ENCODE data around the gene MTIF2. TPM values are rescaled to one million over a fixed set of nuclear protein-coding genes. Genes with fewer than 3 reads are reported as not detected.
"Not testable (repeated sequence)": the region's sequence is repeated elsewhere in the genome, so short reads cannot be mapped to it uniquely, and the experiment has no call there.

The MTIF2 gene
- total RNA-seq, 1 donor from 2014 or later, result 22.9 TPM

DNA sequence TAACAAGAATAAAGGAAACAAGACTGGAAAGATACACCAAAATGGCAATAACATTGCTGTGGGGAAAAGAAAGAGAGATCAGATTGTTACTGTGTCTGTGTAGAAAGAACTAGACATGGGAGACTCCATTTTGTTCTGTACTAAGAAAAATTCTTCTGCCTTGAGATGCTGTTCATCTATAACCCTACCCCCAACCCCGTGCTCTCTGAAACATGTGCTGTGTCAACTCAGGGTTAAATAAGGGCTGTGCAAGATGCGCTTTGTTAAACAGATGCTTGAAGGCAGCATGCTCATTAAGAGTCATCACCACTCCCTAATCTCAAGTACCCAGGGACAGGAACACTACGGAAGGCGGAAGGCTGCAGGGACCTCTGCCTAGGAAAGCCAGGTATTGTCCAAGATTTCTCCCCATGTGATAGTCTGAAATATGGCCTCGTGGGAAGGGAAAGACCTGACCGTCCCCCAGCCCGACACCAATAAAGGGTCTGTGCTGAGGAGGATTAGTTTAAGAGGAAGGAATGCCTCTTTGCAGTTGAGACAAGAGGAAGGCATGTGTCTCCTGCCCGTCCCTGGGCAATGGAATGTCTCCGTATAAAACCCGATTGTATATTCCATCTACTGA is 10.3 kb upstream of the MTIF2 start:
- H3K27ac Mint-ChIP-seq (ENCODE audit: unreplicated experiment), result peak overlapping the region; percentile 15
- peak overlapping the region; percentile 2 for H3K4me3 Mint-ChIP-seq (ENCODE audit: unreplicated experiment)
- H3K9me3 Mint-ChIP-seq (ENCODE audit: unreplicated experiment); H3K27me3 Mint-ChIP-seq (ENCODE audit: unreplicated experiment); H3K36me3 Mint-ChIP-seq (ENCODE audit: low read depth, unreplicated experiment); DNase-seq (ENCODE audit: low spot score): not testable (repeated sequence)
- H3K4me1 Mint-ChIP-seq (ENCODE audit: unreplicated experiment), result peaks cover 26% of the 10 kb centered on the region

DNA sequence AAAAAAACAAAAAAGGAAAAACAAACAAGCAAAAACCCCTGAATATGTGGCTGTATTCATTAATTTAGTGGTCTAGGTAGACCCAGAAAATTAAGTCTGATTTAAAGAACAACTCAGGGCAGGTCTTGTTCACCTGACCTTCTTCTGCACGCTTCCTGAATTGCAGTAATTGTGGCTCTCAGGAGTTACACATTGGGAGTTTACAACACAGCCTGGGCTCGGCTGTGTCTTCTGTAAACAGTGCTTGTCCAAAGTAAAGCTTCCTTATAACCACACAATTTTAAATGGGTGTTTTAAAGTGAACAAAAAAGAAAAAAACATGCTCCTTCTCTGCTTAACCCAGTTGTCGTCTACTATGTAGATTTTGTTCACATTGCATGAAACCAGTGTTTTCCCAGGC is 8.3 kb upstream of the MTIF2 start:
- Mint-ChIP-seq H3K9me3 (ENCODE audit: unreplicated experiment) (no peaks in the 10 kb centered on the region), H3K36me3 (ENCODE audit: low read depth, unreplicated experiment) (no peaks in the 10 kb centered on the region), H3K27ac (ENCODE audit: unreplicated experiment) (no peak overlapping the region), H3K4me3 (ENCODE audit: unreplicated experiment) (no peak overlapping the region), H3K27me3 (ENCODE audit: unreplicated experiment) (peaks cover 3% of the 10 kb centered on the region), H3K4me1 (ENCODE audit: unreplicated experiment) (peaks cover 17% of the 10 kb centered on the region)
- TF ChIP-seq, protein P1, sequence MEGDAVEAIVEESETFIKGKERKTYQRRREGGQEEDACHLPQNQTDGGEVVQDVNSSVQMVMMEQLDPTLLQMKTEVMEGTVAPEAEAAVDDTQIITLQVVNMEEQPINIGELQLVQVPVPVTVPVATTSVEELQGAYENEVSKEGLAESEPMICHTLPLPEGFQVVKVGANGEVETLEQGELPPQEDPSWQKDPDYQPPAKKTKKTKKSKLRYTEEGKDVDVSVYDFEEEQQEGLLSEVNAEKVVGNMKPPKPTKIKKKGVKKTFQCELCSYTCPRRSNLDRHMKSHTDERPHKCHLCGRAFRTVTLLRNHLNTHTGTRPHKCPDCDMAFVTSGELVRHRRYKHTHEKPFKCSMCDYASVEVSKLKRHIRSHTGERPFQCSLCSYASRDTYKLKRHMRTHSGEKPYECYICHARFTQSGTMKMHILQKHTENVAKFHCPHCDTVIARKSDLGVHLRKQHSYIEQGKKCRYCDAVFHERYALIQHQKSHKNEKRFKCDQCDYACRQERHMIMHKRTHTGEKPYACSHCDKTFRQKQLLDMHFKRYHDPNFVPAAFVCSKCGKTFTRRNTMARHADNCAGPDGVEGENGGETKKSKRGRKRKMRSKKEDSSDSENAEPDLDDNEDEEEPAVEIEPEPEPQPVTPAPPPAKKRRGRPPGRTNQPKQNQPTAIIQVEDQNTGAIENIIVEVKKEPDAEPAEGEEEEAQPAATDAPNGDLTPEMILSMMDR (IDR thresholded peaks at IDR 0.05; ENCODE audit: unreplicated experiment), result no peak
- DNase-seq (ENCODE audit: low spot score), result no peak

DNA sequence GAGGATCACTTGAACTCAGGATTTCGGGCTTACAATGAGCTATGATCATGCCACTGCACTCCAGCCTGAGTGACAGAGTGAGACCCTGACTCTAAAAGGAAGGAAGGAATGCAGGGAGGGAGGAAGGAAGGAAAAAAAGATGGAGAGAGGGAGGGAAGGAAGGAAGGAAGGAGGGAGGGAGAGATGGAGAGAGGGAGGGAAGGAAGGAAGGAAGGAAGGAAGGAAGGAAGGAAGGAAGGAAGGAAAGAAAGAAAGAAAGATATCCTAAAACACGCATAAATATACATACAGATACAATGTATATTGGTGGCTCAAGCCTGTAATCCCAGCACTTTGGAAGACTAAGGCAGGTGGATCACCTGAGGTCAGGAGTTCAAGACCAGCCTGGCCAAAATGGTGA is 5.3 kb upstream of the MTIF2 start:
- DNase-seq (ENCODE audit: low spot score); H3K36me3 Mint-ChIP-seq (ENCODE audit: low read depth, unreplicated experiment); H3K27ac Mint-ChIP-seq (ENCODE audit: unreplicated experiment); H3K4me3 Mint-ChIP-seq (ENCODE audit: unreplicated experiment); H3K4me1 Mint-ChIP-seq (ENCODE audit: unreplicated experiment); H3K9me3 Mint-ChIP-seq (ENCODE audit: unreplicated experiment); H3K27me3 Mint-ChIP-seq (ENCODE audit: unreplicated experiment): not testable (repeated sequence)

DNA sequence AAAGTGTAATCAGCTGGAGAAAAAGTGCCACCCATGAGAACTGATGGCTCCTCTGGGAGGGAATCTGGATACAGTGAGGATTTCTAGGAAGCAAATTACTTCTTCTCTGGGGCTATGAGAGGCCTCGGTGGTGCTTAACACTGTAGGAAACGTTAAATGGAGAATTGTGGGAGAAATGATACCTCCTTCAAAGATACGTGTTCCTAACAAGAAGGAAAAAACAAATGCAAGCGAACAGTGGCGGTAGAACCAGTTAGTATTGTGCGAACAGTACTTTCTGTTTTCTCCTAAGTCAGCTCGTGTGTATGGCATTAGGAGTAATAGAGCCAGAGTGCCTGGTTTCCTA is 587 bp upstream of the MTIF2 start:
- peaks cover 9% of the 10 kb centered on the region for H3K27me3 Mint-ChIP-seq (ENCODE audit: unreplicated experiment)
- no peaks in the 10 kb centered on the region for H3K9me3 Mint-ChIP-seq (ENCODE audit: unreplicated experiment)
- H3K27ac Mint-ChIP-seq (ENCODE audit: unreplicated experiment), result peak overlapping the region; percentile 95
- H3K4me3 Mint-ChIP-seq (ENCODE audit: unreplicated experiment), result peak overlapping the region; percentile 93
- TF ChIP-seq, protein P1 (IDR thresholded peaks at IDR 0.05; ENCODE audit: unreplicated experiment), result no peak
- peaks cover 10% of the 10 kb centered on the region for H3K4me1 Mint-ChIP-seq (ENCODE audit: unreplicated experiment)
- no peaks in the 10 kb centered on the region for H3K36me3 Mint-ChIP-seq (ENCODE audit: low read depth, unreplicated experiment)
- DNase-seq (ENCODE audit: low spot score), result no peak

- Mint-ChIP-seq H3K36me3 (ENCODE audit: low read depth, unreplicated experiment) (no peaks in the 10 kb centered on the region), H3K4me3 (ENCODE audit: unreplicated experiment) (peak overlapping the region; percentile 93), H3K9me3 (ENCODE audit: unreplicated experiment) (no peaks in the 10 kb centered on the region), H3K4me1 (ENCODE audit: unreplicated experiment) (peaks cover 10% of the 10 kb centered on the region), H3K27me3 (ENCODE audit: unreplicated experiment) (peaks cover 9% of the 10 kb centered on the region), H3K27ac (ENCODE audit: unreplicated experiment) (peak overlapping the region; percentile 95)
- DNase-seq (ENCODE audit: low spot score), result no peak
- TF ChIP-seq, protein P1 (IDR thresholded peaks at IDR 0.05; ENCODE audit: unreplicated experiment), result no peak
Observed at GRCh38 chr2:55268288-55268906, 634 bp downstream of the MTIF2 start.

DNA sequence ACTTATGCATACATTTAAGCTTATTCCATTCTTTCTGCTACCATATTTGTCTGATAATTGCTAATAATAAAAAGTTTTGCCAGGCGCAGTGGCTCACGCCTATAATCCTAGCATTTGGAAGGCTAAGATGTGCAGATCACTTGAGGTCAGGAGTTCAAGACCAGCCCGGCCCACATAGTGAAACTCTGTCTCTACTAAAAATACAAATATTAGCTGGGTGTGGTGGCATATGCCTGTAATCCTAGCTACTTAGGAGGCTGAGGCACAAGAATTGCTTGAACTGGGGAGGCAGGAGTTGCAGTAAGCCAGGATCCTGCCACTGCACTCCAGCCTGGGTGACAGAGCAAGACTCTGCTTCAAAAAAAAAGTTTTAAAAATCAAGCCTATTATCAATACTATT is 9.4 kb downstream of the MTIF2 start:
- not testable (repeated sequence) for H3K36me3 Mint-ChIP-seq (ENCODE audit: low read depth, unreplicated experiment); H3K4me1 Mint-ChIP-seq (ENCODE audit: unreplicated experiment); H3K9me3 Mint-ChIP-seq (ENCODE audit: unreplicated experiment); DNase-seq (ENCODE audit: low spot score); H3K27me3 Mint-ChIP-seq (ENCODE audit: unreplicated experiment); H3K4me3 Mint-ChIP-seq (ENCODE audit: unreplicated experiment); H3K27ac Mint-ChIP-seq (ENCODE audit: unreplicated experiment)
